K562 (cell line): ENCODE measurements around the gene APOBEC3C. TPM values are rescaled to one million over a fixed set of nuclear protein-coding genes. Genes with fewer than 3 reads are reported as not detected.
A peak's percentile ranks its signal among the peaks of the same experiment; 100 is the strongest.

Experiments used
- ATAC-seq: fragments of 200-7000 bp; cut with Tn5 transposase; 3 replicates; pipeline ENCODE4 v1.9.1; 2020; ENCODE audit warnings: moderate library complexity
- BruUV-seq: library from RNA; stranded (reverse); fragments of 400-500 nt; replicated peaks from 2 replicates; lab custom pipeline; 2021; lab: Mats Ljungman, UMichigan
- CTCF ChIA-PET: fragments of 300-600 bp; formaldehyde crosslinking; extraction: SDS; loops from one replicate; lab custom pipeline; 2021; ENCODE audit warnings: low intra/inter-chr PET ratio; lab: Yijun Ruan, JAX
- POLR2A ChIA-PET: fragments of 300-600, 350-650 bp; sonication (Branson Sonifier 250); formaldehyde crosslinking; extraction: SDS; loops from one replicate; lab custom pipeline; 2021; ENCODE audit warnings: antibody characterized with exemption, inconsistent platforms; lab: Yijun Ruan, JAX
- DNase-seq, 4 experiments: peaks; one replicate each; pipeline versions ENCODE4 v3.0.0 to v3.0.0-alpha.2; 2011 to 2018; ENCODE audit warnings: low spot score in 3 of 4, mixed read lengths in 3 of 4; ENCODE audit errors: extremely low read depth in 1 of 4
- FAIRE-seq: peaks from 2 replicates; lab custom pipeline; 2011; peaks lifted over from hg19 to GRCh38; lab: Jason Lieb, UNC
- H2AFZ ChIP-seq: 2 replicates; pipeline ENCODE4 v1.6.0; 2011; ENCODE audit warnings: low read depth, low read length, control low read depth, inconsistent platforms
- H3K27ac ChIP-seq: fragments of 200-600 bp; 3 replicates; pipeline ENCODE4 v1.8.0; 2011; ENCODE audit warnings: low read depth, mild to moderate bottlenecking, control low read depth, inconsistent platforms, low read length, moderate library complexity, mixed read lengths; ENCODE audit errors: extremely low read depth
- H3K27me3 ChIP-seq, 2 experiments: fragments of 300-600 bp in 1 of 2; 2 replicates in 1 of 2; 3 replicates in 1 of 2; pipeline versions ENCODE4 v1.6.0 to v1.8.0; 2011; ENCODE audit warnings: inconsistent platforms in 2 of 2, low read length in 2 of 2, mild to moderate bottlenecking in 1 of 2, mixed read lengths in 1 of 2, moderate library complexity in 1 of 2; ENCODE audit not compliant: control insufficient read depth in 2 of 2, insufficient read depth in 2 of 2
- H3K36me3 ChIP-seq: fragments of 300-600 bp; 3 replicates; pipeline ENCODE4 v1.8.0; 2011; ENCODE audit warnings: mild to moderate bottlenecking, low read length, inconsistent platforms; ENCODE audit not compliant: control insufficient read depth, insufficient read depth
- H3K4me1 ChIP-seq, 2 experiments: fragments of 200-600 bp in 1 of 2; replicated peaks in 1 of 2; 2 replicates in 1 of 2; 3 replicates in 1 of 2; pipeline versions ENCODE4 v1.5.1 to v1.8.0; 2011; ENCODE audit warnings: inconsistent platforms in 2 of 2, low read length in 2 of 2, mild to moderate bottlenecking in 1 of 2, mixed read lengths in 1 of 2, moderate library complexity in 1 of 2; ENCODE audit not compliant: control insufficient read depth in 2 of 2, insufficient read depth in 2 of 2
- H3K4me2 ChIP-seq: 2 replicates; pipeline ENCODE4 v1.6.1; 2011; ENCODE audit warnings: low read length, control low read depth, inconsistent platforms, mixed read lengths; ENCODE audit not compliant: insufficient read depth
- H3K4me3 ChIP-seq: fragments of 200-600 bp; sonication (generic), shearing (Covaris generic); 2 replicates; pipeline ENCODE4 v1.5.1; 2016; ENCODE audit warnings: control low read depth, inconsistent platforms
- H3K79me2 ChIP-seq: fragments of 200-600 bp; 3 replicates; pipeline ENCODE4 v1.8.0; 2011; ENCODE audit warnings: low read length, inconsistent platforms; ENCODE audit not compliant: control insufficient read depth, insufficient read depth
- H3K9ac ChIP-seq, 2 experiments: 2 replicates each; pipeline versions ENCODE4 v1.6.0 to v1.6.1; 2011; ENCODE audit warnings: low read depth in 2 of 2, low read length in 2 of 2, control low read depth in 1 of 2, inconsistent platforms in 1 of 2, mild to moderate bottlenecking in 1 of 2, mixed read lengths in 1 of 2; ENCODE audit not compliant: insufficient read depth in 1 of 2
- H3K9me1 ChIP-seq: one replicate; pipeline ENCODE4 v1.6.0; 2011; ENCODE audit warnings: inconsistent platforms, mild to moderate bottlenecking, low read length, moderate library complexity; ENCODE audit not compliant: control insufficient read depth, insufficient read depth
- H3K9me3 ChIP-seq: replicated peaks from 2 replicates; pipeline ENCODE4 v1.5.1; 2011; ENCODE audit warnings: low read depth, low read length, inconsistent platforms; ENCODE audit not compliant: control insufficient read depth, insufficient read depth
- H4K20me1 ChIP-seq: replicated peaks from 2 replicates; pipeline ENCODE4 v1.6.1; 2011; ENCODE audit warnings: low read length, inconsistent platforms, mixed read lengths; ENCODE audit not compliant: control insufficient read depth, insufficient read depth
- CREB5 ChIP-seq: fragments of 250-450 bp; sonication (Bioruptor Pico); IDR thresholded peaks from 2 replicates; pipeline ENCODE4 v1.5.0; 2020; ENCODE audit warnings: mild to moderate bottlenecking
- ESRRA ChIP-seq: fragments of 450-650 bp; IDR thresholded peaks from 2 replicates; pipeline ENCODE4 v1.6.1; 2014; ENCODE audit warnings: low read depth, mild to moderate bottlenecking, moderate library complexity, borderline replicate concordance
- JUND ChIP-seq, 2 experiments: IDR thresholded peaks; 2 replicates in 1 of 2; 3 replicates in 1 of 2; pipeline ENCODE4 v1.6.1; 2011; ENCODE audit warnings: borderline replicate concordance in 2 of 2, low read depth in 2 of 2, low read length in 2 of 2, improper control_type of control experiment in 1 of 2, missing biosample characterization in 1 of 2, missing genetic modification characterization in 1 of 2, missing genetic modification reagents in 1 of 2
- MECOM ChIP-seq: fragments of 250-450 bp; sonication (Bioruptor Pico); IDR thresholded peaks from 2 replicates; pipeline ENCODE4 v1.8.0; 2022; ENCODE audit warnings: inconsistent platforms
- RBM17 ChIP-seq: fragments of 200-400 bp; formaldehyde crosslinking; IDR thresholded peaks from 2 replicates; pipeline ENCODE4 v1.6.1; 2017; ENCODE audit warnings: low read depth, mild to moderate bottlenecking, low read length, borderline replicate concordance
- THRAP3 ChIP-seq: fragments of 450-650 bp; IDR thresholded peaks from 2 replicates; pipeline ENCODE4 v1.6.1; 2016; ENCODE audit warnings: mild to moderate bottlenecking, inconsistent platforms, borderline replicate concordance
- ZNF239 ChIP-seq: fragments of 250-450 bp; sonication (Bioruptor Pico); IDR thresholded peaks from 2 replicates; pipeline ENCODE4 v1.4.0; 2020; ENCODE audit warnings: mild to moderate bottlenecking
- WGBS: fragments of 100-300 bp; shearing (Covaris generic); methylation state at CpG from one replicate; pipeline ENCODE4 v1.1.6; 2016; ENCODE audit warnings: low coverage, mixed read lengths; ENCODE audit not compliant: insufficient coverage; ENCODE audit errors: missing lambda C conversion rate; 5-methylcytosine and 5-hydroxymethylcytosine counted together
- in situ Hi-C: fragments of 300-500 bp; cut with MboI; formaldehyde crosslinking; loops from 4 replicates; pipeline ENCODE4 v1.15.0; 2018; ENCODE audit warnings: inconsistent platforms, mixed read lengths
- intact Hi-C: fragments of 100-400 bp; cut with micrococcal nuclease; formaldehyde crosslinking; loops from 2 replicates; pipeline ENCODE4 v1.14.2; 2022
- polyA plus RNA-seq, 8 experiments: library from polyadenylated mRNA; depleted of rRNA in 4 of 8; stranded (reverse) in 5 of 8; unstranded in 3 of 8; fragments of >200 nt; fragmentation: Nextera tagmentation in 2 of 8; fragmentation: Illumina TruSeq in 1 of 8; extraction: Ambion mirVana in 2 of 8; extraction: Trizol in 1 of 8; gene quantifications; 2 replicates each; pipeline versions ENCODE4 v1.2.1 to v1.2.3, GENCODE V29; 2011 to 2014; ENCODE audit warnings: inconsistent platforms in 1 of 8, missing spikeins in 1 of 8
- total RNA-seq, 7 experiments: library from RNA; depleted of rRNA in 6 of 7; stranded (reverse); fragments of >200 nt in 6 of 7; fragmentation: Illumina TruSeq in 2 of 7; extraction: Trizol in 2 of 7; gene quantifications; 2 replicates each; pipeline versions ENCODE4 v1.2.1 to v1.2.3, GENCODE V29; 2011 to 2021; ENCODE audit warnings: low replicate concordance in 1 of 7
- TF ChIP-seq, protein P1 (sequence below), 2 experiments: fragments of 150-350 bp in 1 of 2; IDR thresholded peaks; 2 replicates each; pipeline ENCODE4 v1.6.1; 2012 to 2016; ENCODE audit warnings: low read depth in 2 of 2, low read length in 2 of 2, mild to moderate bottlenecking in 1 of 2, moderate library complexity in 1 of 2

Gene APOBEC3C
- total and polyA plus RNA-seq, 9 of the 15 experiments (the other 6 are each of a cell fraction or from before 2014, with no cell fraction given): 12.4 to 285 (median 55.5) TPM

DNA sequence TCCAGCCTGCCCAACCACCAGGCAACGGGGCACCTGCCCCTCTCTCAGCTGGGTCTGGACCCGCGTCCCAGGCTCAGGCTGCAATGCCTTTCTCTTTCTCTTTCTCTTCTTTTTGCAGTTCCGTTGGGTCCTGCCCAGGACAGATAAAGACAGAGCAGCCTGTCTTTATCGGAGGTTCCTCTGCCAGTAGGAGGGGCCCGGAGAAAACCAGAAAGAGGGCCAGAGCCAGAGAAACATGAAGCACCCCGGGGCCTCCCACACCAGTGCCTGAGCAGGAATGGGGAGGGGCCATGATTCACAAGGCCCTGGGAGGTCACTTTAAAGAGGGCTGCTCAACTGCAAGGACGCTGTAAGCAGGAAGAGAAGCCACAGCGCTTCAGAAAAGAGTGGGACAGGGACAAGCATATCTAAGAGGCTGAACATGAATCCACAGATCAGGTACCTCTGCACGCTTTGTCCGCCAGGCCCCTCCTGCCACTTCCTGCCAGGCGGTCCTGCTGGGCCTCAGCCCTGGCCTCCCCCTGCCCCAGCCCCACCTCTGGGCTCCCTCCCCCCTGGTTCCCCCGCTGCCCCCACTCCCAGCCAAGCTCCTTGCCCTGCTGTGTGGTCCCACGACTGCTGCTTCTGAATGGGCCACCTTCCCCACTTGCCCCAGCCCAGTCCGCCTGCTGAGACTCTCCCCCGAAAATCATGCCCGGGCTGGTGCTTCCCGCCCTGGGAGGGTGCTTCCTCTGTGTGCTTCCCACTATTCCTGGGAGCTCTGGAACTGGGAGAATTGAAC is at the start of gene APOBEC3C (continued):
- TF ChIP-seq JUND (IDR thresholded peaks at IDR 0.05; ENCODE audit: borderline replicate concordance, low read depth, low read length) (peak; percentile 55; the same call in 1 of the 2 replicates), JUND (tag; IDR thresholded peaks at IDR 0.05; ENCODE audit: borderline replicate concordance, low read depth, low read length) (peak; percentile 46; the same call in 1 of the 3 replicates), CREB5 (CRISPR knock-in tag) (no peak), ESRRA (peak; percentile 44; the same call in 1 of the 2 replicates)

DNA sequence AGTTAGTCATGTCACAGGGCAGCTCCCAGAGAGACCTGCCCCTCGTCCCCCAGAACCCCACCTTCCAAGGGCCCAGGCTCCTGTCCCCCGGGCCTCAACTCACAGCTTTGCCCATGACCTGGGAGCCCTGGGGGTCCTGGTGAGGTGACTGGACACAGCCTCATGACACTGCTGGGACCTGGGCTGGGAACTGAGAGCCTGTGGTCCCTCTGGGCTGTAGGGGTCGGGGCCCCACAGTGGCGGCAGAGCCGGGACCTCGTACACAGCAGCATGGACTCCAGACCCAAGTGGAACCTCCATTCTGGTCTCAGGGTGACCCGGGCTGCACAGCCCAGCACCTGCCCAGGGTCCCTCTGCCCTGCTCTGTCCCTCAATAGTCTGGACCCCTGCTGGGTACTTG is 49.8 kb upstream of the APOBEC3C start:
- intact Hi-C loops: no loop called here
- H3K36me3 ChIP-seq: no peaks in the 10 kb centered on the region
- no TSS peak for BruUV-seq
- no peaks in the 10 kb centered on the region for H4K20me1 ChIP-seq
- DNase-seq (no peak), ATAC-seq (no peak), FAIRE-seq (no peak)
- no peak overlapping the region for H3K27ac ChIP-seq
- H3K4me1 ChIP-seq: peaks cover 10 to 37% of the 10 kb centered on the region in 2 experiments; a peak in 4 of 5 replicates
- no peaks in the 10 kb centered on the region for H3K9me1 ChIP-seq
- POLR2A ChIA-PET: interaction anchor here (0.7 kb wide), 1 partner anchor 10 kb away, joined by 4 read pairs; no protein-coding TSS in a partner anchor
- TF ChIP-seq RBM17 (no peak), MECOM (CRISPR knock-in tag) (no peak), THRAP3 (no peak), ZNF239 (no peak)
- TF ChIP-seq, protein P1, sequence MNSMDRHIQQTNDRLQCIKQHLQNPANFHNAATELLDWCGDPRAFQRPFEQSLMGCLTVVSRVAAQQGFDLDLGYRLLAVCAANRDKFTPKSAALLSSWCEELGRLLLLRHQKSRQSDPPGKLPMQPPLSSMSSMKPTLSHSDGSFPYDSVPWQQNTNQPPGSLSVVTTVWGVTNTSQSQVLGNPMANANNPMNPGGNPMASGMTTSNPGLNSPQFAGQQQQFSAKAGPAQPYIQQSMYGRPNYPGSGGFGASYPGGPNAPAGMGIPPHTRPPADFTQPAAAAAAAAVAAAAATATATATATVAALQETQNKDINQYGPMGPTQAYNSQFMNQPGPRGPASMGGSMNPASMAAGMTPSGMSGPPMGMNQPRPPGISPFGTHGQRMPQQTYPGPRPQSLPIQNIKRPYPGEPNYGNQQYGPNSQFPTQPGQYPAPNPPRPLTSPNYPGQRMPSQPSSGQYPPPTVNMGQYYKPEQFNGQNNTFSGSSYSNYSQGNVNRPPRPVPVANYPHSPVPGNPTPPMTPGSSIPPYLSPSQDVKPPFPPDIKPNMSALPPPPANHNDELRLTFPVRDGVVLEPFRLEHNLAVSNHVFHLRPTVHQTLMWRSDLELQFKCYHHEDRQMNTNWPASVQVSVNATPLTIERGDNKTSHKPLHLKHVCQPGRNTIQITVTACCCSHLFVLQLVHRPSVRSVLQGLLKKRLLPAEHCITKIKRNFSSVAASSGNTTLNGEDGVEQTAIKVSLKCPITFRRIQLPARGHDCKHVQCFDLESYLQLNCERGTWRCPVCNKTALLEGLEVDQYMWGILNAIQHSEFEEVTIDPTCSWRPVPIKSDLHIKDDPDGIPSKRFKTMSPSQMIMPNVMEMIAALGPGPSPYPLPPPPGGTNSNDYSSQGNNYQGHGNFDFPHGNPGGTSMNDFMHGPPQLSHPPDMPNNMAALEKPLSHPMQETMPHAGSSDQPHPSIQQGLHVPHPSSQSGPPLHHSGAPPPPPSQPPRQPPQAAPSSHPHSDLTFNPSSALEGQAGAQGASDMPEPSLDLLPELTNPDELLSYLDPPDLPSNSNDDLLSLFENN (IDR thresholded peaks at IDR 0.05; ENCODE audit: low read depth in 2 of 2, low read length in 2 of 2): no peak
- CTCF ChIA-PET: no interaction called here
- 0% methylated on average over 3 of the region's 7 CpGs for WGBS
- H3K4me2 ChIP-seq: no peak overlapping the region
- in situ Hi-C loops: no loop called here
- H3K79me2 ChIP-seq: no peaks in the 10 kb centered on the region
- H3K9me3 ChIP-seq: no peaks in the 10 kb centered on the region
- no peak overlapping the region for H2AFZ ChIP-seq
- H3K27me3 ChIP-seq: peaks cover 0 to 18% of the 10 kb centered on the region in 2 experiments; a peak in 2 of 5 replicates
- no peak overlapping the region for H3K4me3 ChIP-seq
- H3K9ac ChIP-seq: peak overlapping the region in 1 of 2 experiments; percentile 52; a peak in 1 of 4 replicates
